NCI-H2196 (cell line): ENCODE data around the gene PRAMEF2.
"Not testable (repeated sequence)": the region's sequence is repeated elsewhere in the genome, so short reads cannot be mapped to it uniquely, and the experiment has no call there.

Experiments
- DNase-seq: peaks from one replicate; lab custom pipeline; 2025; ENCODE audit not compliant: unreplicated experiment; lab: John Stamatoyannopoulos, UW

Gene PRAMEF2

GRCh38 chr1:12856786-12857185 is at the start of gene PRAMEF2:
PRAMEF2 (plus strand) TSS chr1:12857086; CDS start chr1:12859010, 1,924 bp downstream.
- not testable (repeated sequence) for DNase-seq

GRCh38 chr1:12809933-12810332 is 47.0 kb upstream of the PRAMEF2 start:
- DNase-seq, result no peak

GRCh38 chr1:12810691-12811408 is 46.0 kb upstream of the PRAMEF2 start:
- DNase-seq, result no peak

- DNase-seq, result no peak
These were observed 45.5 kb upstream of the PRAMEF2 start for GRCh38 chr1:12811409-12811784.

- DNase-seq, result not testable (repeated sequence)
These were observed 37.8 kb upstream of the PRAMEF2 start for GRCh38 chr1:12819061-12819460.

GRCh38 chr1:12831310-12831709 is 25.6 kb upstream of the PRAMEF2 start, which contains the start of gene PRAMEF11:
PRAMEF11 (minus strand) TSS chr1:12831410; CDS start chr1:12828789, 2,621 bp downstream.
- not testable (repeated sequence) for DNase-seq

- DNase-seq, result not testable (repeated sequence)
These were observed 23.6 kb upstream of the PRAMEF2 start for GRCh38 chr1:12833251-12833650.

GRCh38 chr1:12848620-12849019 is 8.3 kb upstream of the PRAMEF2 start, which contains the start of gene HNRNPCL1:
HNRNPCL1 (minus strand) TSS chr1:12848720; CDS start chr1:12848289, 431 bp downstream.
- not testable (repeated sequence) for DNase-seq

- no peak for DNase-seq
These were observed 5.1 kb upstream of the PRAMEF2 start for GRCh38 chr1:12851779-12852178.

- DNase-seq, result not testable (repeated sequence)
These were observed 6.4 kb downstream of the PRAMEF2 start for GRCh38 chr1:12863131-12863880.

GRCh38 chr1:12878453-12878852 is 21.6 kb downstream of the PRAMEF2 start:
- not testable (repeated sequence) for DNase-seq

GRCh38 chr1:12886101-12886500 is 29.2 kb downstream of the PRAMEF2 start, which contains the start of gene PRAMEF4:
PRAMEF4 (minus strand) TSS chr1:12886201; CDS start chr1:12883394, 2,807 bp downstream.
- DNase-seq, result not testable (repeated sequence)

- not testable (repeated sequence) for DNase-seq
These were observed 41.3 kb downstream of the PRAMEF2 start, which contains the start of gene PRAMEF10 for GRCh38 chr1:12898170-12898569. PRAMEF10 (minus strand) TSS chr1:12898270; CDS start chr1:12895847, 2,423 bp downstream.

- DNase-seq, result not testable (repeated sequence)
These were observed 42.3 kb downstream of the PRAMEF2 start for GRCh38 chr1:12899186-12899585.

- not testable (repeated sequence) for DNase-seq
These were observed 47.1 kb downstream of the PRAMEF2 start for GRCh38 chr1:12903793-12904572.
